ENCODE measurements around the gene TYMP. TPM values are rescaled to one million over a fixed set of nuclear protein-coding genes. Genes with fewer than 3 reads are reported as not detected.
"Not testable (repeated sequence)": the region's sequence is repeated elsewhere in the genome, so short reads cannot be mapped to it uniquely, and the experiment has no call there.

Gene TYMP
- total RNA-seq, 1 experiment from 2014 or later, result 3.1 TPM

DNA sequence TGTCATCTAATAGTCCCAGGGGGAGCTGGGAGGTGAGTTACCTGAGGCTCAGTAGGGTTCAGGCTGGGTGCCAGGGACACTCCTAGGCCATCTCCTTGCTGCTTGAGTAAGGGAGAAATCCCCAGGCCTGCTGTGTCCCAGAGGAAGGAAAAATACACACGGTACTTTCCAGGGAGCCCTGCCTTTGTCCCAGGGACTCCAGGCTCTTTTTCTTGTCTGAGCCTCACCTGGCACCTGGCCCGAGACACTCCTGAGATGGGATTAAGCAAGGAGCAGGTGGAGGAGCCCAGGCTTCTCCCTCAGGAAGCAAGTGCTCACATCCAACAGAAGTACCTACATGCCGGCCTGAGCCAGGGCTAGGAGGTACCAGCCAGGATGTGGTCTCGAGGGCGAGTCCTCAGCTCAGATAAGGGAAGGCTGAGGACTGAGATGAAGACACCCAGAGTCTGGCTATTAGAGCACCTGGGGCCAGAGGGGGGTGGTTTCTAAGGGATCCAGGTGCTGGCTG, 15.0 kb upstream of the TYMP start:
- peak; percentile 32 for DNase-seq (ENCODE audit: low spot score)

GRCh38 chr22:50544078-50544745, 14.4 kb upstream of the TYMP start:
- peak; percentile 48 for DNase-seq (ENCODE audit: low spot score)
- in situ Hi-C loops (cut with HindIII; ENCODE audit: low sequenced_read_pairs), result no loop called here

More for the DNA sequence above, 15.0 kb upstream of the TYMP start:
- in situ Hi-C loops (cut with HindIII; ENCODE audit: low sequenced_read_pairs), result no loop called here

DNA sequence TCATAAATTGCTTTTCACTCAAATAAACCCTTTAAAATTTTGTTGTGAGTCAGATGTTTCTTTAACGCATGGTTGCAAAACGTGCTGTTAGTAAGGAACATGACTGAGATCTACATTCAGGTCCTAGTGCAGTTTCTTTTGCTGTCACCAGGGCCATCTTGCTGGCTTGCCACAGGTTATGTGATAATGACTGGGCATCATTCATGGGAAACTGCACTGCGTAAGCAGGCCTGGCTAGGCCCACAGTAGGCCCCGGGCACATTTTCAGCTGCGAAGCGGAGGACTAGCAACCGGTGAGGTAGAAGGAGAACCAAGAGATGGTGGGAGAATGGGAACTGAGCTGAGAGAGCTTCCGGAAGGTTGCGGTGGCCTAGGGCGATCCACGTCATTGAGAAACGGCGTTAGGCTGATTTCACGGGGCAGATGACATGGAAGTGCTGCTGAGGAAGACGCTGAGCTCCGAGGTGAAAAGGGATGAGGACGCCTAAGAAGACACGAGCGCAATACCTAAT, 12.7 kb upstream of the TYMP start:
- in situ Hi-C loops (cut with HindIII; ENCODE audit: low sequenced_read_pairs), result no loop called here
- no peak for DNase-seq (ENCODE audit: low spot score)

DNA sequence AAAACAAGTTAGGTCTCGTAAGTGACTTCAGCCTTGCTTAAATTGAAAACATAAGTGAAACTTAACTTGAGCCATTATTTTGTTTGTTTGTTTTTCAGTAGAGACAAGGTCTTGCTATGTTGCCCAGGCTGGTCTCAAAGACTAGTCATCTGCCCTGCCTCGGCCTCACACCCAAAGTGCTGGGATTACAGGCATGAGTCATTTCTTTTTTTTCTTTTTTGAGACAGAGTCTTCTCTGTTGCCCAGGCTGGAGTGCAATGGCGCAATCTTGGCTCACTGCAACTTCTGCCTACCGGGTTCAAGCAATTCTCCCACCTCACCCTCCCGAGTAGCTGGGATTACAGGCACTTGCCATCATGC, 11.8 kb upstream of the TYMP start:
- DNase-seq (ENCODE audit: low spot score); in situ Hi-C loops (cut with HindIII; ENCODE audit: low sequenced_read_pairs): not testable (repeated sequence)

GRCh38 chr22:50540381-50540780, 10.6 kb upstream of the TYMP start:
- in situ Hi-C loops (cut with HindIII; ENCODE audit: low sequenced_read_pairs), result no loop called here
- DNase-seq (ENCODE audit: low spot score), result no peak

- DNase-seq (ENCODE audit: low spot score), result no peak
- in situ Hi-C loops (cut with HindIII; ENCODE audit: low sequenced_read_pairs), result no loop called here
These were observed 8.0 kb upstream of the TYMP start for GRCh38 chr22:50537765-50538164.

DNA sequence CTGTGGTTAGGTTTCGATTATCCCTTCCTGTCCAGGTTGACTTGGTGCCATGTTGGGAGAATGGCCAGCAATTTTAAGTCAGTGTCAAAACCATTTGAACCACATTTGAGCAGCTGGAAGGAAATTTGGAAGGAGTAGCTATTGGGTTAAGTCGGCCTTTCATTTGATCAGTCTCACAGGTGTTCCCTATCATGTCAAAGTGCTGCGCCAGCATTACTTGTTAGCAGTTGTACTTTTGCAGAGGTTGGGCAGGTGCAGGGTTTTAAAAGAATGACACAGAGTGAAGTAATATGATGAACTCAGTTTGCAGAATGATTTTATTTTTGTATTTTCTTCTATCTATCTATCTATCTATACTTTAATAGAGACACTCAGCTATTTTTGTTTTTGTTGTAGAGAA, 6.4 kb upstream of the TYMP start:
- in situ Hi-C loops (cut with HindIII; ENCODE audit: low sequenced_read_pairs), result no loop called here
- DNase-seq (ENCODE audit: low spot score), result no peak

GRCh38 chr22:50535113-50535512, 5.3 kb upstream of the TYMP start:
- DNase-seq (ENCODE audit: low spot score), result no peak
- in situ Hi-C loops (cut with HindIII; ENCODE audit: low sequenced_read_pairs), result no loop called here

- DNase-seq (ENCODE audit: low spot score); in situ Hi-C loops (cut with HindIII; ENCODE audit: low sequenced_read_pairs): not testable (repeated sequence)
These were observed 4.3 kb upstream of the TYMP start for GRCh38 chr22:50533856-50534711.

GRCh38 chr22:50532824-50533796, 3.3 kb upstream of the TYMP start:
- in situ Hi-C loops (cut with HindIII; ENCODE audit: low sequenced_read_pairs), result no loop called here
- DNase-seq (ENCODE audit: low spot score), result no peak

GRCh38 chr22:50531962-50532674, 2.3 kb upstream of the TYMP start:
- in situ Hi-C loops (cut with HindIII; ENCODE audit: low sequenced_read_pairs), result no loop called here
- peak; percentile 58 for DNase-seq (ENCODE audit: low spot score)

GRCh38 chr22:50531546-50531961, 1.7 kb upstream of the TYMP start:
- in situ Hi-C loops (cut with HindIII; ENCODE audit: low sequenced_read_pairs), result no loop called here
- DNase-seq (ENCODE audit: low spot score), result no peak

GRCh38 chr22:50530877-50531545, 1.2 kb upstream of the TYMP start:
- DNase-seq (ENCODE audit: low spot score), result peak; percentile 45
- in situ Hi-C loops (cut with HindIII; ENCODE audit: low sequenced_read_pairs), result no loop called here

DNA sequence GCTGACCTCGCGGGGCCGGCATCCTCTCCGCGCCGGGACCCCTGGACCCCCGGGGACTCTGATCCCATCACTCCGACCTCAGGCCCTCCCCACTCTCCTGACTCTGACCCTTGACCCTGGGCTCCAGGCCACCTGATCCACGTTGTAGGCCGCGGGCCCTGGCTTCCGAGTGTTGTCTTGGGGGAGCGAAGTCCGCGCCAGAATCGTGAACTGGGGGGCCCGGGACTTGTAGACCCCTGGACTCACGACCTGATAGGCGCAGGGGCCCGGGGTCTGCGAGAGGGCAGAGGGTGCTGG, 716 bp upstream of the TYMP start:
- in situ Hi-C loops (cut with HindIII; ENCODE audit: low sequenced_read_pairs), result no loop called here
- no peak for DNase-seq (ENCODE audit: low spot score)

- in situ Hi-C loops (cut with HindIII; ENCODE audit: low sequenced_read_pairs), result no loop called here
- no peak for DNase-seq (ENCODE audit: low spot score)
These were observed 356 bp downstream of the TYMP start for GRCh38 chr22:50529416-50529896.

- no peak for DNase-seq (ENCODE audit: low spot score)
- in situ Hi-C loops (cut with HindIII; ENCODE audit: low sequenced_read_pairs), result no loop called here
These were observed 963 bp downstream of the TYMP start for GRCh38 chr22:50528682-50529415.

- no peak for DNase-seq (ENCODE audit: low spot score)
- in situ Hi-C loops (cut with HindIII; ENCODE audit: low sequenced_read_pairs), result no loop called here
These were observed 1.7 kb downstream of the TYMP start for GRCh38 chr22:50527921-50528681.

All from G401 (cell line).